Left hindlimb (tissue), 1 donor: ENCODE results near the gene DHRS4L2.
"Not testable (repeated sequence)": the region's sequence is repeated elsewhere in the genome, so short reads cannot be mapped to it uniquely, and the experiment has no call there.

ENCODE experiments used
- DNase-seq: peaks from one replicate; pipeline ENCODE4 v3.0.0-alpha.2; 2018

Gene DHRS4L2

DNA sequence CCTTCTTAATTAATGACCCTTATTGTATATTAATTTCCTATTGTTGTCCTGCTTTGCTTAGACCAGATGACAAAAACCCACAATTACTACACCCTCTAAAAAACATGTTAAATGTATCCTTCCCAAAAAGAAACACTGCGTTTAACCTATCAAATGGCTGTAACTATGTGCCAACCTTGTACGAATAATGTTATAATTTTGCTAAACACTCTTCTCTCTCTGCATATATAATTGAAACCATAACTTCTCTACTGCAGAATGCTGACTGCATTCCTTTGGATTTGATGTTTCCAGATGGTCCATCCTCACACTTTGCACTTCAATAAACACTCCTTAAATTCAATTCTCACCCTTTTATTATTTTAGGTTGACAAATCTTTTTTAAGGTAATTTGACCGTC, 31.8 kb downstream of the DHRS4L2 start:
- DNase-seq, result not testable (repeated sequence)

DNA sequence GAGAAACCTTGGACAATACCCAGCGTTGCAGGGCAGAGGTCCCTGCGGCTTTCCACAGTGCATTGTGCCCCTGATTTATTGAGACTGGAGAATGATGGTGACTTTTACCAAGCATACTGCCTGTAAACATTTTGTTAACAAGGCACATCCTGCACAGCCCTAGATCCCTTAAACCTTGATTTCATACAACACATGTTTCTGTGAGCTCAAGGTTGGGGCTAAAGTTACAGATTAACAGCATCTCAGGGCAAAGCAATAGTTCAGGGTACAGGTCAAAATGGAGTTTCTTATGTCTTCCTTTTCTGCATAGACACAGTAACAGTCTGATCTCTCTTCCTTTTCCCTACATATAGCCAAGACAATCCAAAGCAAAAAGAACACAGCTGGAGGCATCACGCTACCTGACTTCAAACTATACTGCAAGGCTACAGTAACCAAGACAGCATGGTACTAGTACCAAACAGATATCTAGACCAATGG, 36.2 kb downstream of the DHRS4L2 start:
- not testable (repeated sequence) for DNase-seq

DNA sequence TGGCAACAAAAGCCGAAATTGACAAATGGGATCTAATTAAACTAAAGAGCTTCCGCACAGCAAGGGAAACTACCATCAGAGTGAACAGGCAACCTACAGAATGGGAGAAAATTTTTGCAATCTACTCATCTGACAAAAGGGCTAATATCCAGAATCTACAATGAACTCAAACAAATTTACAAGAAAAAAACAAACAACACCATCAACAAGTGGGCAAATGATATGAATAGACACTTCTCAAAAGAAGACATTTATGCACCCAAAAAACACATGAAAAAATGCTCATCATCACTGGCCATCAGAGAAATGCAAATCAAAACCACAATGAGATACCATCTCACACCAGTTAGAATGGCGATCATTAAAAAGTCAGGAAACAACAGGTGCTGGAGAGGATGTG, 41.0 kb downstream of the DHRS4L2 start:
- not testable (repeated sequence) for DNase-seq

DNA sequence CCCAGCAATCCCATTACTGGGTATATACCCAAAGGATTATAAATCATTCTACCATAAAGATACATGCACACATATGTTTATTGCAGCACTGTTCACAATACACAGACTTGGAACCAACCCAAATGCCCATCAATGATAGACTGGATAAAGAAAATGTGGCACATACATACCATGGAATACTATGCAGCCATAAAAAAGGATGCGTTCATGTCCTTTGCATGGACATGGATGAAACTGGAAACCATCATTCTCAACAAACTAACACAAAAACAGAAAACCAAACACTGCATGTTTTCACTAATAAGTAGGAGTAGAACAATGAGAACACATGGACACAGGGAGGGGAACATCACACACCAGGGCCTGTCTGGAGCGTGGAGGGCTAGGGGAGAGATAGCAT, 42.6 kb downstream of the DHRS4L2 start:
- not testable (repeated sequence) for DNase-seq

DNA sequence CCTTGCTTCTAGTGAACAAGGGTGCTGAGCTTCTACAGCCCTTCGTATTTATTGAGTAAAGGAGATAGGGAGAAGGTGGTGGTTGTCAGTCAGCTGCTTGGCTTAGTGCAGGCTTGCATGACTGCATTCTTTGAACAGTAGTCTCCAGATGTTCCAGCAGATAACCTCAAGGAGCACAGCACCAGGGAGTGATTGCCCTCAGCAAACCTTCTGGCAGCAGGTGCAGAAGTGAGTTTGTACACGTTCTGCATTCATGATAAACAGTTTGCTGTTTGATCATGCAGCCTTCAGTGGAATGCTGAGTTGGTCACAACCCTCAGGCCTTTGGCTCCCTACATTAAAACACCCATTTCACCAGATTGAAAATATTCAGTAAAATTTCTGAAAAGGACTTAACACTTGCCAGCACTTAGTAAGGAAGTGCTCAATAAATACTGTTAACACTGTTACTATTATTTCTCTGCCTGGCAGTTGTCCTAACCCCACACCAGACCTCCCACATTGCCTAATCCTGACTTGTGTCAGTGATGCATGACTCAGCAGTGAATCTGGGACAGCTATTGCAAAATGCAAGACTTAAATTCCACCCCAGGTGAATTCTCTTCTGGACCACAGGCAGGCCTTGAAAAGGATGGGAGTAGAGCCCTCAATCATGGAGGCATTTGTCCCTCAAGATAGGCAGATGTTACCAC, 44.1 kb downstream of the DHRS4L2 start:
- no peak for DNase-seq

DNA sequence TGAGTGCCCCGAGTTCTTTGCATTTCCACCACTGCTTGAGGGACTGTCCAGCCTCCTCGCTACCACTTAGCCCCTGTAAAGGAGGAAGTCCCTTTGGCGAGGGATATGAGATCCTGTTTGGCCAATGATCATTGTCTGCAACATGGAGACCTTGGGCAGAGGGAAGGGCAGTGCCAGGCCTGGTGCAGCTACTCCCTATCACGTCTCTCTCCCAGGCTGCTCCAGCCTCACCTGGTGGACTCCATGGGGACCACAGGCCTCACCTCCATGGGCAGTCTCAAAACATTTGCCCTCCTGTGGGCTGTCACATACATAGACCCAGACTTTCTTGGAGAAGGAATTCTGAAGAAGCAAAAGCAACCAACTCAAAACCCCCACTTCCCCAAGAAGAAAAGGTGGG, 47.0 kb downstream of the DHRS4L2 start:
- DNase-seq, result not testable (repeated sequence)

DNA sequence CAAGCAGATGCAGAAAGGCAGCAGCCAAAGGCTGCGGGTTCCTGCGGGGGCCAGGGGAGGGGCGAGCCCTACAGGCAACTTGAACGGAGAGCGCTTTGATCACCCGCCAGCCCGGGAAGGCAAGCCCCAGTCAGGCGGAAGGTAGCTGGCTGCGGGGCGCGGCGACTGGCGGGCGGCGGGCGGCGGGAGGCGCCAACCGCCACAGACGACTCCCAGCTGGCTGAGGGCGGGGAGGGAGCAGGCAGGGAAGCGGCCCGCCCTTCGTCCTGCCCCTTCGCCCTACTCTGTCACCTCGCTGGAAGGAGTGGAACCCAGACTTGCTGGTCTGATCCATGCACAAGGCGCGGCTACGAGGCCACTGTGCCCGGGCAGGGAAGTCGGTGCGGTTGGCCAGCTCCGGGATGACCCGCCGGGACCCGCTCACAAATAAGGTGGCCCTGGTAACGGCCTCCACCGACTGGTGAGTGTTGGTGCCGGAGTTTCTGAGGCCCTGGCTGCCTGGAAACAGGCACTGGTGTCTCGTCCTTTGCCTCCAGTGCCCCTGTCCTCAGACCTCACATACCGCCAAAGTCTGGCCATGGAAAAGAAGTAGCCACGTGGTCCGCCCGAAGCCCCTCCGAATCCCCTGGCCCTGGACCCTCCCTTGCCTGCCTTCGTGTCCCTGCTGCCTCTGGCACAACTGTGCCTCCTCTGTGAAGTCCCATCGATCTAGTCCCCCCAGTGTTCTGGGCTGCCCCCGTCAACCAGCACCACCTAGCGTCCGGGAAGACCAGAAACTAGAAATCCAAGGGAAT, 47.6 kb downstream of the DHRS4L2 start:
- peak; percentile 87 for DNase-seq

DNA sequence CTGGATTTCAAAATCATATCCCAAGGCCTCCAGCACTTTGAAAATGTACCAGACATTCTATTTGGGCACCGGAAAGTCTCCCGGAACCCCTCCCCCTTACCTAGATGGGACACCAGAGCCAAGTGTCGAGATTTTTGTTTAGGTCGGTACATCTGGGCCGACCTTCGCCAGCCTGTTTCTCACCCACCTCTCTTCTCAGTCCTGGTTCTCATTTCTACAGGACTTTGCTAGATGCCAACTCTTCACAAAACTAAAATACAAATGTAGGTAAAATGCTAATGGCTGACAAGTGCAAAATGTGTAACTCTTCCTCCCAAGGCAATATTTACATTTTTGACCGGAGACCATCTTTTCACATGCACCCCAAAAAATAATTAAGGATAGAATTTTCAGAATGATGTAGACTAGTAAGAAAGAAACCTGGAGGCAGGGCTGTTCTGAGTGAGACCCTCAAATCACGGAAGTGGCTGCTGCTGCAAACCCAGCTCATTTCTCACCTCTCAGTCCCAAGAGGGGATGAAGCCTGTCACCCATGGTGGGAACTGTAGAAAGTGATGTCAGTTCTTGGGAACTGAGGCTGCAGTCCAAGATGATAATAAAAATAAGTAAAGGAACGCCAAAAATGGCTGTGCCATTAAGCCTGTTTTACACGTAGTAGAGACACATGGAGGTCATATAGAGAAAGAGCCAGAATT, 48.4 kb downstream of the DHRS4L2 start:
- DNase-seq, result not testable (repeated sequence)

DNA sequence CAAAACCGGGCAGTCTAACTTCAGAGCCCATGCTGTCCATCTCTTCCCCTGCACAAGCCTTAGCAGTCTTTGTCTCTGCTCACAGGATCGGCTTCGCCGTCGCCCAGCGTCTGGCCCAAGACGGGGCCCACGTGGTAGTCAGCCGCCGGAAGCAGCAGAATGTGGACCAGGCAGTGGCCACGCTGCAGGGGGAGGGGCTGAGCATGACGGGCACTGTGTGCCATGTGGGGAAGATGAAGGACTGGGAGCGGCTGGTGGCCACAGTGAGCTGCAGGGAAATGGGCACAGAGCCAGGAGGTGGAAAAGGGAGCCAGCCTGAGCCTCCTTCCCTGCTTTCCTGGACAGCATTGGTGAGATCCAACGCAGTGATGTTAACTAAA, 48.9 kb downstream of the DHRS4L2 start:
- no peak for DNase-seq

DNA sequence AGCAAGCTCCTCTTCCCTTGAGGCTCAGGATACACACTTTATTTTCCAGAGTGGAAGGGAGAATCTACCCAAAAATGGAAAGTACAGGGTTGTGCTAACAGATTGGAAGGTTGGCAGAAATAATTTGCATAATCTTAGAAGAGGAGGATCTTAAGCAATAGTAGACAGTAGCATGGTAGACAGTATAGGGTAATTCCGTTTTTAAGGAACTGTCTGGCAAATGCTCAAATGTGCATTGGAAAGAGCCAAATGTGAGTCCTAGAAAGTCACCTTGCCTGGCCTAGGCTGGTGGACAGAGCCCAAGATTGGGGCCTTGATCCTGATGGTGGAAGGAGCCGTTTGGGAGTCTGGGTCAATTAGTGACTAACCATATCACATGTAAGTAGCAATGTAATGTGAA, 50.0 kb downstream of the DHRS4L2 start:
- DNase-seq, result no peak

DNA sequence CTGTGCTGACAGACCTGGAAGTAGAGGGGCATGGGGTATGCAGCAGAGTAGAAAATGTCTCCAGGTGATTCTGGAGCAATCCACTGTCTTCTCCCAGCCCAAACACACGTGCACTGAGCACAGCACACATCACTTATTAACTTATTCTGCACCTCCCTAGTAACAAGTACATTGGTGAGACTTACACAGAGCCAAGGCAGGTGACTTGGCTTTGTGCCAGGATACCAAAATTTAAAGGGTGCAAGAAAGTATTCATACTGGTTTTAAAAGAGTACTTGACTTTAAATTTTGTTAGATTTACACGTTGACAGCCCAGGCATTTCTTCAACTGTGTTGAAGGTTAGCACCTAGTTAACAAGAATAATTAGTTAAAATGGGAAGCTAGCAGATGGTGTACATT, 52.0 kb downstream of the DHRS4L2 start:
- no peak for DNase-seq

DNA sequence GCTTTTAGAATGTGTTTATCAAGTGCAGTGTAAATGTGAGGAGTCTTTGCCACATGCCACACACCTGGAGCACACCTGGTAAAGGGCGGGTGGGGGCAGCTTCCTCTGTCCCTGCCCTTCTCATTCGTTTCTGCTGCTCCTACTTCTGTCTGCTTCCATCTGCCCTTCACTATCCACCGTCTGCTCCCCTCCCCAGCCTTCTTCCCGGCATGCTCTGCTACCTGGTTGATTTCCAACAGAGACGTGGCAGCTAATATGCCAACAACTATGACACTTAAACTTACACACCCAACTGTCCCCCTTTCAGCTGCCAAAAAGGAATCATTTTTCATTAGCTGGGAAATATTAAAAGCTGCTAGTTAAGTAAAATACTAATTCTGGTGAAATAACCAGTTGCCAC, 54.0 kb downstream of the DHRS4L2 start:
- DNase-seq, result no peak

DNA sequence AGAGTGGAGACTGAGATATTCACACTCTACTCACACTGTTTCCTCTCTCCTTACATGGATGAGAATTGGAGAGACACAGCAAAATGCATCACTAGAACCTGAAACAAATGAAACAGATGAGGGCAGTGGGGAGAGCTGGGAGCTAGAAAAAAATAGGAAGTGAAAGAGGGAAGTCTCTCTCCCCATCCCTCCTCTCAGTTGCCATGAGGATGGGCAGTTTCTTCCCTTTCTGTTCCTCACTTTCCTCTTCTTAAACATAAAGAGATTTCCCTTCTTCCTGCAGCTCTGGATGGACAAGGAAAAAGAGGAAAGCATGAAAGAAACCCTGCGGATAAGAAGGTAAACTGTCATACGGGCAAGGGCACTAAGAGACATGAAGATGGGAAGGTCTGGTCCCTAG, 60.3 kb downstream of the DHRS4L2 start:
- DNase-seq, result not testable (repeated sequence)

DNA sequence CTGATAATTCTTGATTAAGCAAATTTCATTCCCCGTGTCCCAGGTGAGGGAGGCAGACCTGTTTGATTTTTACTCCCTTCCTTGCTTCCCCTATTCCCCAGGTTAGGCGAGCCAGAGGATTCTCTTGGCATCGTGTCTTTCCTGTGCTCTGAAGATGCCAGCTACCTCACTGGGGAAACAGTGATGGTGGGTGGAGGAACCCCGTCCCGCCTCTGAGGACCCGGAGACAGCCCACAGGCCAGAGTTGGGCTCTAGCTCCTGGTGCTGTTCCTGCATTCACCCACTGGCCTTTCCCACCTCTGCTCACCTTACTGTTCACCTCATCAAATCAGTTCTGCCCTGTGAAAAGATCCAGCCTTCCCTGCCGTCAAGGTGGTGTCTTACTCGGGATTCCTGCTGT, 62.0 kb downstream of the DHRS4L2 start:
- not testable (repeated sequence) for DNase-seq

DNA sequence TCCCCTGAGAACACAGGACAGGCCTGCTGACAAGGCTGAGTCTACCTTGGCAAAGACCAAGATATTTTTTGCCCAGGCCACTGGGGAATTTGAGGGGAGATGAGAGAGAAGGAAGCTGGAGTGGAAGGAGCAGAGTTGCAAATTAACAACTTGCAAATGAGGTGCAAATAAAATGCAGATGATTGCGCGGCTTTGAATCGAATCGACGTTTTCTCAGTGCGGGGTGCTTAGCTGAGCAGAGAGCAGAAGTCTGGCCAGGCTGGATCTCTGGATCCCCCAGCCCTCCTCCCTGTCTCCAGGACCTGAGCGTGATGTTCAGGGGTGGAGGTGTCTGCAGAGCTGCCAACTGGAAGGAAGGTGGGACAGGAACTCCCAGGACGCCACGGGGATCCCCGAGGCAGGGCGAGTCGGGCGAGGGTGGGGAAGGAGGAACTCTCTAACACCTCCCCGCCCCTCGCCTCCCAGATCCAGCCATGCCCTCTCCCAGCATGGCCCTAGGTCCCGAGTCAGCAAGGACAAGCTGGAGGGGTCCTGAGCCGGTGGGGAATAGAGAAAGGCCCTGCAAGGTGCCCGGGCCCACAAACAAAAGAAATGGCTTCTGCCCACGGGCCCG, 62.6 kb downstream of the DHRS4L2 start:
- DNase-seq, result no peak

DNA sequence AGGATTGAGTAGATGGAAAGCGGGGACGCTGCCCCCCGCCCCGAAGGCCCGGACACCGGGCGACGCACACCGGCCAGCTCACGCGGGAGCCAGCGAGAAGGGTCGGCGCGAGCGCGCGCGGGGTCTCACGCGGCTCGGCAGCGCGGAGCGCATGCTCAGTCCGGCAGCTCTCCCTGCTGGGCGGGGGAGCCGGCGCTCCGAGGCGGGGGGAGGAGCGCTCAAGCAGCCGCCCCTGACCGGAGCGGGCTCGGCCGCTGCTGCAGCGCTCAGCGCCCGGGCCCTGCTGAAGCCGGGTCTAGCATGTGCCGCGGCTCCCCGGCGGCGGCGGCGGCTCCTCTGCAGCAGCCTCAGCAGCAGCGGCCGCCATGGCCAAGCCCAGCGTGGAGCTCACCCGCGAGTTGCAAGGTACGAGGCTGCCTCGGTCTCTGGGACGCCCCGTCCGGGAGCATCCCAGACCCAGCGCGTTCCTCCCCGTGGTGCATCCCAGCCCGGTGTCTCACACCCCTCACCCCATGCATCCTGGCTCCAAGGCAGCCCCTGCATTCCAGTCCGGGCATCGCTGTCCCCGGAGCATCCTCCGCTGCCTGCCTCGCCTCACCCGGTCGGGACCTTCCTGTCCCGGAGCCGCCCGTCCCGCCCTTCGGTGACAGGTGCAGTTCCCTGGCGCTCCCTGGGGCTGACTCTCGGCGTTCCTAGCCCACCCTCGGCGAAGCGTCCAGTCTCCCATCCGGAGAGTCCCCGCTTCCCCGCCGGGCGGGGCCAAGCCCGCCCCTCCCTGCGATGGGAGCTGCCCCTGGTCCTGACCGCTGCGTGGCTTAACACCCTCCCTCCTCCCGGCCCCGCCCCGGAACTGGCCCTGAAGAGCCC, 63.3 kb downstream of the DHRS4L2 start, which contains the start of gene CARMIL3:
Gene CARMIL3 (plus strand): TSS at position 221 of the 867 bp plus-strand sequence. CDS start 145 bp downstream, at position 366.
- DNase-seq, result peak; percentile 72

DNA sequence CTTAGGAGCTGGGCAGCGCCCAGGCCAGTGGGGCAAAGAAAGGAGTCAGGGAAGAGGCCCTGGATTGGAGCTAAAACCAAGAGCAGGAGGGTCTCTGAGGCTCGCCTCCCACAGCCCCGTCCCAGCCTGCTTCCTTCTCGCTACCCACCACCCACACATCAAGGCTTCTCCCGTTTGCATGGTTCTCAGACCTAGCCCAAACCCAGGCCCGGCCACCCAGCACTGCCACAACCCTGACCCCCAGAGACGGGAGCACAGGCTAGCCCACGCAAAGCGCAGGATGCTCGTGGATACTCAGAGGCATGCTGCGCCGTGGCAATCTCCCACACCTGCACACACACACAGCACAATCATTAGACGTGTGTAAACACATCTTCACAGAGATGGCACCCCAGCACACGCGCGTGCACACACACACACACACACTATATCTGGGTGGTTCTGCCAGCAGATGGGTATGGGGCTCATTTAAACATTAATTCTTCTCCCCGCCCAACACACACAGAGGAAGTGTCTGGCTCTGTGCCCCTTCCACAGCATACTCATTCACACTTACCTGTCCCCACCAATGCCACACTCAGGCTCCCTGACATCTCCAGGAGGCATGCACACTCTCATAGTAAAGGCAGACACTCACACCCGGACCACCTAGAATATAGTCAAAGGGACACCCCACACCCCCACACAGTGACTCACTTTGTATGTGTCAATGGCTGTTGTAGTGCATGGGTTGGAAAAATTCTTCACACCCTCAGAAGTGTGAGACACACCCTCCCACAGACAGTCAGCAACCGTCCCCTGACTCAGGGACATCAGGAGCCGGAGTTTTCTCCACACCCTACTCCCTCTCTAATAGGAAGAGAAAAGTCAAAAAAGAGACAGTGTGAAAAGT, 64.2 kb downstream of the DHRS4L2 start:
- DNase-seq, result no peak

DNA sequence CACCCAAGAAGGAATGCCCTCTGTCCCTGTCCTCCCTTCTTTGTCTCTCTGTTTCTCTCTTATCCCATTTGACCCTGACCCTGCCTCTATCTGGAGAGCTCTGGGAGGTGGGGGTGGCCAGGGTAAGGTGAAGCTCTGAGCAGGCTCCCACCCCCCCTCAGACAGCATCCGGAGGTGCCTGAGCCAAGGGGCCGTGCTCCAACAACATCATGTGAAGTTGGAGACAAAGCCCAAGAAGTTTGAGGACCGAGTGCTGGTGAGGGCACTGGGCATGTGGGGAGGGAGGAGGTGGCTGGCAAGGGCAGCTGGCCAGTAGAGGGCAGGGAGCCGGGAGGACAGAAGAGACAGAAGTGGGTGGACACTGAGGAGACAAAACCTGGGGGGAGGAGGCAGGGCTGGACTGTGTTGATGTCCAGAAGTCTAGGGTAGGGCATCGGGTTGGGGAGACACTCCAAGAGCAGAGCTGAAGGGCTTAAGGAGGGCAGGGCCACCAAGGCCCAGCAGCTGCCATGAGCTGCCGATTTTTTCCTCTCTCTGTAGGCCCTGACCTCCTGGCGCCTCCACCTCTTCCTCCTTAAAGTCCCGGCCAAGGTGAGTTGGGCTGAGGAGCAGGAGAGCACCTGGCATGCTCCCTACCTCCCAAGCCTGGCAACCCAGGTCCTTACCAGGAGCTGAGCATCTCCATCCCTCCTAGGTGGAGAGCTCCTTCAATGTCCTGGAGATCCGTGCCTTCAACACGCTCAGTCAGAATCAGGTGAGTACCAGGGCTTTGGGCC, 65.0 kb downstream of the DHRS4L2 start:
- no peak for DNase-seq

DNA sequence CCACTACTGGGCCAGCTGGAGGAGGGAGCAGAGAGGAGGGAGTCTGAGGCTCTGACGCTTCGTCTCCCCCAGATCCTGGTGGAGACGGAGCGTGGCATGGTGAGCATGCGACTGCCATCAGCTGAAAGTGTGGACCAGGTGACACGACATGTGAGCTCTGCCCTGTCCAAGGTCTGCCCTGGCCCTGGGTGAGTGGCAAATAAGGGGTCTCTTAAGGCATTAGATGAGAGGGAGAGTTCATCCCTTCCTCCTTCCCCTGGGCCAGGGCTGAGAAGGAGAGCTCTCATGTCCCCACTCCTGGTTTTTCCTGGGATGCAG, 65.6 kb downstream of the DHRS4L2 start:
- no peak for DNase-seq

DNA sequence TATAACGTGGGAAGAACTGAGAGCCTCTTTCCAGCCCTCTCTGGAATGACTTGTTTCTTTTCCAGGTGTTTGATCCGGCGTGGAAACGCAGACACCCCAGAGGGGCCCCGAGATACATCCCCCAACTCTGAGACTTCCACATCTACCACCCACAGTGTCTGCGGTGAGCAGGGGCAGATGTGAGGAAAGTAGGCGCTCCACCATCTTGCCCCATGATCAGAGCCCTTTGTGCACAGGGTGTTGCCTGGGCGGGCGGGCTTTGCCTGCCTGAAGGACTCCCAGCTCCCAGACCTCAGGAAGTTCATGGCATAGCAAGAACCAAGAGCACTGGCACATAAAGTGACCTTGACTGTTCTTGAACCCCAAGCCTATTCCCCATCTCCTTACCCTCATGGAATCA, 65.9 kb downstream of the DHRS4L2 start:
- no peak for DNase-seq
